Bone marrow (tissue), 2 donors: Measurements from ENCODE around the gene KCNMA1.

Source experiments
- DNase-seq, 2 donors: peaks; one replicate each; lab custom pipeline; 2025; lab: John Stamatoyannopoulos, UW

Gene KCNMA1

GRCh38 chr10:77633376-77633775 is 4.2 kb downstream of the KCNMA1 start:
- no peak for DNase-seq

GRCh38 chr10:77631241-77631640 is 6.4 kb downstream of the KCNMA1 start:
- no peak for DNase-seq

GRCh38 chr10:77630507-77630848 is 7.1 kb downstream of the KCNMA1 start:
- no peak for DNase-seq

GRCh38 chr10:77629775-77630506 is 7.7 kb downstream of the KCNMA1 start:
- DNase-seq, result no peak

GRCh38 chr10:77628906-77629730 is 8.5 kb downstream of the KCNMA1 start:
- DNase-seq, result no peak

- no peak for DNase-seq
Observed at GRCh38 chr10:77626266-77626935, 11.2 kb downstream of the KCNMA1 start.

- DNase-seq, result no peak
Observed at GRCh38 chr10:77625379-77625778, 12.2 kb downstream of the KCNMA1 start.

- no peak for DNase-seq
Observed at GRCh38 chr10:77622889-77623291, 14.7 kb downstream of the KCNMA1 start.

GRCh38 chr10:77620731-77621130 is 16.9 kb downstream of the KCNMA1 start:
- no peak for DNase-seq

GRCh38 chr10:77619964-77620703 is 17.5 kb downstream of the KCNMA1 start:
- DNase-seq, result no peak

GRCh38 chr10:77618117-77618516 is 19.5 kb downstream of the KCNMA1 start:
- DNase-seq, result no peak

GRCh38 chr10:77616766-77617165 is 20.8 kb downstream of the KCNMA1 start:
- no peak for DNase-seq

- DNase-seq, result no peak
Observed at GRCh38 chr10:77614778-77615625, 22.6 kb downstream of the KCNMA1 start.

GRCh38 chr10:77613476-77614130 is 24.0 kb downstream of the KCNMA1 start:
- no peak for DNase-seq

- no peak for DNase-seq
Observed at GRCh38 chr10:77611670-77612069, 25.9 kb downstream of the KCNMA1 start.

- no peak for DNase-seq
Observed at GRCh38 chr10:77611221-77611620, 26.4 kb downstream of the KCNMA1 start.

- DNase-seq, result no peak
Observed at GRCh38 chr10:77609781-77610272, 27.8 kb downstream of the KCNMA1 start.

- no peak for DNase-seq
Observed at GRCh38 chr10:77608281-77608680, 29.3 kb downstream of the KCNMA1 start.

- no peak for DNase-seq
Observed at GRCh38 chr10:77606751-77607150, 30.9 kb downstream of the KCNMA1 start.

- no peak for DNase-seq
Observed at GRCh38 chr10:77605466-77605865, 32.1 kb downstream of the KCNMA1 start.

- DNase-seq, result no peak
Observed at GRCh38 chr10:77604941-77605351, 32.7 kb downstream of the KCNMA1 start.
